ENCODE measurements around the gene ZSCAN30.
A peak's percentile ranks its signal among the peaks of the same experiment; 100 is the strongest.
"Not testable (repeated sequence)": the region's sequence is repeated elsewhere in the genome, so short reads cannot be mapped to it uniquely, and the experiment has no call there.

ZSCAN30 gene

DNA sequence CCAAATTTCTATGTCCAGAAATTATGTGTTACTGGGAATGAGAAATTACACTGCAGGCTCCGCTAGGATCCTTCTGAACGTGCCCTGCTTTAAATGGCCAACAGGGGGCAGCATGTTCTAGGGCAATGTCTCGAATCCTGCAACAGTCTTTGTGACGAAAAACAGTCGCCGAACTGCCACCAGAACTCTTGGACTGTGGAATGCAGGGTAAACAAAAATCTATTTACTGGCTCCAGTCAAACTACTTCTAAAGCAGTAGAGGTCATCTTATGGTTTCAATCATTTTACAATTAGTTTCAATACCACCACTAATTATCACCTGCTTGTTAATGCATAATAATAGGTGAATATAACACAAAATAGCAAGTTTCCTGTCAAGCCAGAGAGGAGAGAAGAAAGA lies 59.0 kb downstream of the ZSCAN30 start:
- peak; percentile 66 to 94 for DNase-seq

- DNase-seq, result no peak
Observed at GRCh38 chr18:35227254-35227653, 62.8 kb downstream of the ZSCAN30 start.

GRCh38 chr18:35223797-35224196 lies 66.2 kb downstream of the ZSCAN30 start:
- no peak for DNase-seq

DNA sequence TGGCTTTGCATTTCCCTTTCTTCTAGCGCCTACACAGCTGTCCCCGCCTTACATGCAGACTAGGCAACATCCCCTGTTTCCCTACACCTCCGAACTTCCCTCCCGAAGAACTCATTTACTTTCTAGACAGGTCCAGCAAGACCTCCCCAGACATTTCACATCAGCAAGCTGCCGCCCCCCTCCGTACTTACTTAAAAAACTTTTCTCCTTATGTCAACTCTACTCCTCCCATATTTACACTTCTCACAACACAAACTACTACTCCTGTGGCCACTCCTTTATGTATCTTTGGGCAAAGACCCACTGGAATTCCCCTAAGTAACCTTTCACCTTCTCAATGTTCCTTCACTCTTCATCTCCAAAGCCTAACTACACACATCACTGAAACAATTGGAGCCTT lies 69.6 kb downstream of the ZSCAN30 start:
- DNase-seq, result no peak

DNA sequence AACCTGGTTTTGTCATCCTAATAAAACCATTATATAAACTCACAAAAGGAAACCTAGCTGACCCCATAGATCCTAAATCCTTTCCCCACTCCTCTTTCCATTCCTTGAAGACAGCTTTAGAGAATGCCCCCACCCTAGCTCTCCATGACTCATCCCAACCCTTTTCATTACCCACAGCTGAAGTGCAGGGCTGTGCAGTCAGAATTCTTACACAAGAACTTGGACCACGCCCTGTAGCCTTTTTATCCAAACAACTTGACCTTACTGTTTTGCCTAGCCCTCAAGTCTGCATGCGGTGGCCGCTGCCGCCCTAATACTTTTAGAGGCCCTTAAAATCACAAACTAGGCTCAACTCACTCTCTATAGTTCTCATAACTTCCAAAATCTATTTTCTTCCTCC lies 70.7 kb downstream of the ZSCAN30 start:
- not testable (repeated sequence) for DNase-seq

DNA sequence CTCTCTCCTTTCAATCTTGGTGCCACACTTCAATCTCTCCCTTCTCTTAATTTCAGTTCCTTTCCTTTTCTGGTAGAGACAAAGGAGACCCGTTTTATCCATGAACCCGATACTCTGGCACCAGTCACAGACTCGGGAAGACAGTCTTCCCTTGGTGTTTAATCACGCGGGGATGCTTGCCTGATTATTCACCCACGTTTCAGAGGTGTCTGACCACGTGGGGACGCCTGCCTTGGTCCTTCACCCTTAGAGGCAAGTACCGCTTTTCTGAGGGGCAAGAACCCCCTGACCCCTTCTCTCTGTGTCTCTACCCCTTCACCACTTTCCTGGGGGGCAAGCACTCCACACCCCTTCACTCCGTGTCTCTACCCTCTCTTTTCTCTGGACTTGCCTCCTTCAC lies 73.4 kb downstream of the ZSCAN30 start:
- not testable (repeated sequence) for DNase-seq

GRCh38 chr18:35215026-35215425 lies 75.0 kb downstream of the ZSCAN30 start:
- DNase-seq, result no peak

- DNase-seq, result not testable (repeated sequence)
Observed at GRCh38 chr18:35205746-35206458, 84.1 kb downstream of the ZSCAN30 start.

GRCh38 chr18:35205199-35205712 lies 84.8 kb downstream of the ZSCAN30 start:
- no peak for DNase-seq

GRCh38 chr18:35203067-35203466 lies 87.0 kb downstream of the ZSCAN30 start:
- no peak for DNase-seq

GRCh38 chr18:35201256-35201931 lies 88.6 kb downstream of the ZSCAN30 start:
- no peak for DNase-seq
